ENCODE data around the gene HSDL2. TPM values are rescaled to one million over a fixed set of nuclear protein-coding genes. Genes with fewer than 3 reads are reported as not detected.
"Not testable (repeated sequence)": the region's sequence is repeated elsewhere in the genome, so short reads cannot be mapped to it uniquely, and the experiment has no call there.

The HSDL2 gene
- polyA plus RNA-seq, 4 donors: 30.8 to 54.9 (median 40.1) TPM

DNA sequence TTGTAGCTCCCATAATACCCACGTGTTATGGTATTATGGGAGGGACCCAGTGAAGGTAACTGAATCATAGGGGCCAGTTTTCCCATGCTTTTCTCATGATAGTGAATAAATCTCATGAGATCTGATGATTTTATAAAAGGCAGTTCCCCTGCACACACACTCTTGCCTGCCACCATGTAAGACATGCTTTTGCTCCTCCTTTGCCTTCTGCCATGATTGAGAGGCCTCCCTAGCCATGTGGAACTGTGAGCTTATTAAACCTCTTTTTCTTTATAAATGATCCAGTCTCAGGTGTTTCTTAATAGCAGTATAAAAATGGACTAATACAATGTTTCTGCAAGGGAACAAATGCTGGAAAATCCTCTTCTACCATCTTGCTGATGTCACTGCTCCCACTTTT, 10.1 kb upstream of the HSDL2 start:
- H3K36me3 ChIP-seq (ENCODE audit: control insufficient read depth in 3 of 3, insufficient read depth in 2 of 3, low read depth in 1 of 3, low read length in 3 of 3): peaks cover 0 to 7% (median 0%) of the 10 kb centered on the region in 3 donors
- FAIRE-seq: no peak
- 87 to 100% (median 91%) methylated on average over 1 of the region's 1 CpG for WGBS, 3 donors

GRCh38 chr9:112371060-112371459, 8.8 kb upstream of the HSDL2 start:
- 0 to 77% (median 33%) methylated on average over 1 of the region's 1 CpG for WGBS, 3 donors
- H3K4me1 ChIP-seq (ENCODE audit: control insufficient read depth in 3 of 3, insufficient read depth in 2 of 3, low read depth in 1 of 3, low read length in 2 of 3): no peaks in the 10 kb centered on the region
- H3K27me3 ChIP-seq (ENCODE audit: control insufficient read depth in 3 of 3, insufficient read depth in 3 of 3, low read length in 3 of 3): no peaks in the 10 kb centered on the region
- no peak overlapping the region for H3K4me3 ChIP-seq (ENCODE audit: low read depth in 1 of 3, low read length in 3 of 3)
- H3K36me3 ChIP-seq (ENCODE audit: control insufficient read depth in 3 of 3, insufficient read depth in 2 of 3, low read depth in 1 of 3, low read length in 3 of 3): peaks cover 0 to 7% (median 0%) of the 10 kb centered on the region in 3 donors
- no peak overlapping the region for H3K27ac ChIP-seq (ENCODE audit: low read depth in 1 of 3, low read length in 2 of 3)
- DNase-seq: no peak
- FAIRE-seq: no peak
- H3K9me3 ChIP-seq (ENCODE audit: control insufficient read depth in 2 of 2, insufficient read depth in 1 of 2, low read depth in 1 of 2, low read length in 1 of 2): peaks cover 0 to 33% of the 10 kb centered on the region in 2 donors

More for the DNA sequence above, 10.1 kb upstream of the HSDL2 start:
- H3K9me3 ChIP-seq (ENCODE audit: control insufficient read depth in 2 of 2, insufficient read depth in 1 of 2, low read depth in 1 of 2, low read length in 1 of 2): peaks cover 0 to 36% of the 10 kb centered on the region in 2 donors
- H3K27me3 ChIP-seq (ENCODE audit: control insufficient read depth in 3 of 3, insufficient read depth in 3 of 3, low read length in 3 of 3): no peaks in the 10 kb centered on the region
- no peak overlapping the region for H3K27ac ChIP-seq (ENCODE audit: low read depth in 1 of 3, low read length in 2 of 3)
- no peaks in the 10 kb centered on the region for H3K4me1 ChIP-seq (ENCODE audit: control insufficient read depth in 3 of 3, insufficient read depth in 2 of 3, low read depth in 1 of 3, low read length in 2 of 3)
- H3K4me3 ChIP-seq (ENCODE audit: low read depth in 1 of 3, low read length in 3 of 3): no peak overlapping the region
- no peak for DNase-seq

DNA sequence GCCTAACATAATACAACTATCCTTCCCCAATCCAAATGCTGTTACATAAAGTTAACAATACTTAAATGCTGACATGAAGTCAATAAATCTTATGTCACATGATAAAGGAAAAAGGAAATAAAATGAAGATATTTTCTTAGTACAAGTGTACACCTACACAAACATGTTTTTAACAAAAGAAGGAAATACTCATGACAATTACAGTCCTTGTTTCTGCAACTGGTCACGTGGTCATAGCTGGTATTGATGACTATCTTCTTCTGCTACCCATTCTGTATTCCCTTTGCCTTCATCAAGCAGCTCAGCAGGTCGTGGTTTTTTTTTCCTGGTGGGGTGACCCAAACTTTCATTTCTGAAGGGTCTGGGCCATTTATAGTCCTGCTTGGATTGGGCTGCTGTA, 6.2 kb upstream of the HSDL2 start:
- WGBS, 3 donors: 80 to 83% (median 82%) methylated on average over 2 of the region's 2 CpGs
- peaks cover 0 to 17% of the 10 kb centered on the region in 2 donors for H3K9me3 ChIP-seq (ENCODE audit: control insufficient read depth in 2 of 2, insufficient read depth in 1 of 2, low read depth in 1 of 2, low read length in 1 of 2)
- not testable (repeated sequence) for H3K27ac ChIP-seq (ENCODE audit: low read depth in 1 of 3, low read length in 2 of 3)

GRCh38 chr9:112374232-112374631, 5.7 kb upstream of the HSDL2 start:
- H3K4me1 ChIP-seq (ENCODE audit: control insufficient read depth in 3 of 3, insufficient read depth in 2 of 3, low read depth in 1 of 3, low read length in 2 of 3); DNase-seq; H3K36me3 ChIP-seq (ENCODE audit: control insufficient read depth in 3 of 3, insufficient read depth in 2 of 3, low read depth in 1 of 3, low read length in 3 of 3); H3K27ac ChIP-seq (ENCODE audit: low read depth in 1 of 3, low read length in 2 of 3); H3K4me3 ChIP-seq (ENCODE audit: low read depth in 1 of 3, low read length in 3 of 3); H3K27me3 ChIP-seq (ENCODE audit: control insufficient read depth in 3 of 3, insufficient read depth in 3 of 3, low read length in 3 of 3); FAIRE-seq: not testable (repeated sequence)
- peaks cover 0 to 11% of the 10 kb centered on the region in 2 donors for H3K9me3 ChIP-seq (ENCODE audit: control insufficient read depth in 2 of 2, insufficient read depth in 1 of 2, low read depth in 1 of 2, low read length in 1 of 2)
- 98 to 100% (median 99%) methylated on average over 2 of the region's 2 CpGs for WGBS, 3 donors

More for the DNA sequence above, 6.2 kb upstream of the HSDL2 start:
- not testable (repeated sequence) for H3K4me3 ChIP-seq (ENCODE audit: low read depth in 1 of 3, low read length in 3 of 3); FAIRE-seq; H3K4me1 ChIP-seq (ENCODE audit: control insufficient read depth in 3 of 3, insufficient read depth in 2 of 3, low read depth in 1 of 3, low read length in 2 of 3); DNase-seq; H3K27me3 ChIP-seq (ENCODE audit: control insufficient read depth in 3 of 3, insufficient read depth in 3 of 3, low read length in 3 of 3); H3K36me3 ChIP-seq (ENCODE audit: control insufficient read depth in 3 of 3, insufficient read depth in 2 of 3, low read depth in 1 of 3, low read length in 3 of 3)

- Histone ChIP-seq H3K36me3 (ENCODE audit: control insufficient read depth in 3 of 3, insufficient read depth in 2 of 3, low read depth in 1 of 3, low read length in 3 of 3) (no peaks in the 10 kb centered on the region), H3K4me1 (ENCODE audit: control insufficient read depth in 3 of 3, insufficient read depth in 2 of 3, low read depth in 1 of 3, low read length in 2 of 3) (peaks cover 0 to 2% (median 0%) of the 10 kb centered on the region in 3 donors), H3K27me3 (ENCODE audit: control insufficient read depth in 3 of 3, insufficient read depth in 3 of 3, low read length in 3 of 3) (no peaks in the 10 kb centered on the region), H3K27ac (ENCODE audit: low read depth in 1 of 3, low read length in 2 of 3) (no peak overlapping the region), H3K9me3 (ENCODE audit: control insufficient read depth in 2 of 2, insufficient read depth in 1 of 2, low read depth in 1 of 2, low read length in 1 of 2) (peaks cover 0 to 3% of the 10 kb centered on the region in 2 donors), H3K4me3 (ENCODE audit: low read depth in 1 of 3, low read length in 3 of 3) (no peak overlapping the region)
- no peak for FAIRE-seq
- DNase-seq: no peak
- WGBS, 3 donors: 88 to 94% (median 91%) methylated on average over 5 of the region's 5 CpGs
These were observed 4.5 kb upstream of the HSDL2 start for GRCh38 chr9:112375361-112375760.

GRCh38 chr9:112377087-112377486, 2.8 kb upstream of the HSDL2 start:
- H3K4me1 ChIP-seq (ENCODE audit: control insufficient read depth in 3 of 3, insufficient read depth in 2 of 3, low read depth in 1 of 3, low read length in 2 of 3): peaks cover 2 to 5% (median 5%) of the 10 kb centered on the region in 3 donors
- H3K4me3 ChIP-seq (ENCODE audit: low read depth in 1 of 3, low read length in 3 of 3): no peak overlapping the region
- no peaks in the 10 kb centered on the region for H3K36me3 ChIP-seq (ENCODE audit: control insufficient read depth in 3 of 3, insufficient read depth in 2 of 3, low read depth in 1 of 3, low read length in 3 of 3)
- H3K27ac ChIP-seq (ENCODE audit: low read depth in 1 of 3, low read length in 2 of 3): no peak overlapping the region
- 38 to 54% (median 38%) methylated on average over 2 of the region's 2 CpGs for WGBS, 3 donors
- no peak for FAIRE-seq
- DNase-seq: no peak
- H3K27me3 ChIP-seq (ENCODE audit: control insufficient read depth in 3 of 3, insufficient read depth in 3 of 3, low read length in 3 of 3): no peaks in the 10 kb centered on the region
- peaks cover 0 to 3% of the 10 kb centered on the region in 2 donors for H3K9me3 ChIP-seq (ENCODE audit: control insufficient read depth in 2 of 2, insufficient read depth in 1 of 2, low read depth in 1 of 2, low read length in 1 of 2)

DNA sequence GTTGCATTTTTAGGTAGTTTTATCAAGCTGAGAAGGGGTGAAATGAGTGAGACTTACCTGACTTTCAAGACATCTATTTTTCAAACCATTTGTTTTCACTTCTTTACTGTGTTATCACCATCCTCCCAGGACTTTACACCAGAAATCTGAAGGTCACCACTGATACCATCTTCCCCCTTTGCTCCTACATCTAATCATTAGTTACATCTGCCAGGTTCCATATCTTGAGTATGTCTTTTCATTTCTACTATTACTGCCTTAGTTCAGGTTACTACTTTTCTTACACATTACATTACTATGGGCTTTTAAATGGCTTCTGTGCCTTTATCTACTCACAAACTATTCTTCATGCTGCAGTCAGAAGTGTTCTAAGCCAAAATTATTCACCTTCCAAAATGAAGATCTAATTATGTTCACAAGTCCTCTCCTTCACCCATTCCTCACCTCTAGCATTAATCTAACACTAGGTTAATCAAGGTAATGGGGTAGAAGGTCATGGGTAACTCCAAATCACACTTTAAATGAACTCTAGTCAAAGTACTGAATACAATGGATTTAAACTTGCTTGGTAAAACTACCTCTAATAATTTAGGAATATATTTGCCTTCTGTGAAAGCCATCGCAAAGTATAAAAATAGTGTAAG, 2.1 kb upstream of the HSDL2 start:
- peaks cover 2 to 5% (median 5%) of the 10 kb centered on the region in 3 donors for H3K4me1 ChIP-seq (ENCODE audit: control insufficient read depth in 3 of 3, insufficient read depth in 2 of 3, low read depth in 1 of 3, low read length in 2 of 3)

GRCh38 chr9:112378328-112379176, 1.4 kb upstream of the HSDL2 start:
- Histone ChIP-seq H3K27ac (ENCODE audit: low read depth in 1 of 3, low read length in 2 of 3) (peak overlapping the region; percentile 95 to 97 (median 95)), H3K27me3 (ENCODE audit: control insufficient read depth in 3 of 3, insufficient read depth in 3 of 3, low read length in 3 of 3) (no peaks in the 10 kb centered on the region), H3K4me1 (ENCODE audit: control insufficient read depth in 3 of 3, insufficient read depth in 2 of 3, low read depth in 1 of 3, low read length in 2 of 3) (peaks cover 2 to 5% (median 5%) of the 10 kb centered on the region in 3 donors), H3K4me3 (ENCODE audit: low read depth in 1 of 3, low read length in 3 of 3) (peak overlapping the region; percentile 62 to 81 (median 69)), H3K9me3 (ENCODE audit: control insufficient read depth in 2 of 2, insufficient read depth in 1 of 2, low read depth in 1 of 2, low read length in 1 of 2) (peaks cover 0 to 3% of the 10 kb centered on the region in 2 donors), H3K36me3 (ENCODE audit: control insufficient read depth in 3 of 3, insufficient read depth in 2 of 3, low read depth in 1 of 3, low read length in 3 of 3) (no peaks in the 10 kb centered on the region)
- 4 to 16% (median 9%) methylated on average over 27 of the region's 27 CpGs for WGBS, 3 donors
- FAIRE-seq (no peak), DNase-seq (peak; percentile 44 to 68)

More for the DNA sequence above, 2.1 kb upstream of the HSDL2 start:
- FAIRE-seq: no peak
- Histone ChIP-seq H3K4me3 (ENCODE audit: low read depth in 1 of 3, low read length in 3 of 3) (peak overlapping the region in 1 of 3 donors; percentile 15), H3K27ac (ENCODE audit: low read depth in 1 of 3, low read length in 2 of 3) (no peak overlapping the region), H3K27me3 (ENCODE audit: control insufficient read depth in 3 of 3, insufficient read depth in 3 of 3, low read length in 3 of 3) (no peaks in the 10 kb centered on the region), H3K9me3 (ENCODE audit: control insufficient read depth in 2 of 2, insufficient read depth in 1 of 2, low read depth in 1 of 2, low read length in 1 of 2) (peaks cover 0 to 3% of the 10 kb centered on the region in 2 donors), H3K36me3 (ENCODE audit: control insufficient read depth in 3 of 3, insufficient read depth in 2 of 3, low read depth in 1 of 3, low read length in 3 of 3) (no peaks in the 10 kb centered on the region)
- WGBS, 3 donors: 39 to 85% (median 57%) methylated on average over 1 of the region's 1 CpG
- DNase-seq: peak; percentile 13 to 26
